ENCODE measurements around the gene NEO1.
A peak's percentile ranks its signal among the peaks of the same experiment; 100 is the strongest.

Gene NEO1

GRCh38 chr15:73226093-73226814 lies 174.0 kb downstream of the NEO1 start:
- no peak overlapping the region for H3K4me3 ChIP-seq (ENCODE audit: control insufficient read depth, low read depth, low read length)
- DNase-seq (ENCODE audit: low read depth): no peak
- TF ChIP-seq CTCF (conservative IDR thresholded peaks at IDR 0.05; ENCODE audit: control insufficient read depth, insufficient read depth, low read depth, low read length): no peak

DNA sequence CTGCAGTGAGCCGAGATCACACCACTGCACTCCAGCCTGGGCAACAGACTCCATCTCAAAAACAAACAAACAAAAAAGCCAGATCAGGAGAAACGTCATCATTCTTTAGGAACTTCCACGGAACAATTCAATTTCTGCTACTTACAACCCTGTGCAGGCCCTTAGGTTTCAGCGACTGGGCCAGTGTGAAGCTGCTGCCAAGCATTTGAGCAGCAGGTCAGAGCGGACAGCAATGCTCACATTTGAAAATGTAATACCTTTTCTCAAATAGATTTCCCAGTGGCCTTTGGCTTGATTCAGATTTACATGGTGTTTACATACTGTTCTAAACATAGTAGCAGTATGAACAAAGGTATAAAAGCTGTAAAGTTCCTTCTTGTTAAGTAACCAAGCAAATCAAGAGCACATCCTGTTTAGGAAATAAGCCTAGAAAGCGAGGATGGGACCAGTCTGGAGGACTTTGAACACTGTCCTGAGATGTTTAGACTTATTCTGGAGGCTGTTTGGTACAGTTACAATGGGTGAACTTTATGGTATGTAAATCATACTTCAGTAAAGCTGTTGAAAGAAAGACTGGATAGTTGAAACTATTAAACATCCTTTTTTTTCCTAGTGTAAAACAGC lies 175.3 kb downstream of the NEO1 start:
- H3K4me3 ChIP-seq (ENCODE audit: control insufficient read depth, low read depth, low read length): no peak overlapping the region
- no peak for TF ChIP-seq CTCF (conservative IDR thresholded peaks at IDR 0.05; ENCODE audit: control insufficient read depth, insufficient read depth, low read depth, low read length)
- no peak for DNase-seq (ENCODE audit: low read depth)

GRCh38 chr15:73228128-73228646 lies 175.9 kb downstream of the NEO1 start:
- DNase-seq (ENCODE audit: low read depth): no peak
- no peak for TF ChIP-seq CTCF (conservative IDR thresholded peaks at IDR 0.05; ENCODE audit: control insufficient read depth, insufficient read depth, low read depth, low read length)
- H3K4me3 ChIP-seq (ENCODE audit: control insufficient read depth, low read depth, low read length): no peak overlapping the region

- peak; percentile 56 for DNase-seq (ENCODE audit: low read depth)
- no peak overlapping the region for H3K4me3 ChIP-seq (ENCODE audit: control insufficient read depth, low read depth, low read length)
- TF ChIP-seq CTCF (conservative IDR thresholded peaks at IDR 0.05; ENCODE audit: control insufficient read depth, insufficient read depth, low read depth, low read length): no peak
These were observed 179.6 kb downstream of the NEO1 start for GRCh38 chr15:73231661-73232419.

GRCh38 chr15:73232776-73233175 lies 180.5 kb downstream of the NEO1 start:
- TF ChIP-seq CTCF (conservative IDR thresholded peaks at IDR 0.05; ENCODE audit: control insufficient read depth, insufficient read depth, low read depth, low read length): no peak
- no peak for DNase-seq (ENCODE audit: low read depth)

DNA sequence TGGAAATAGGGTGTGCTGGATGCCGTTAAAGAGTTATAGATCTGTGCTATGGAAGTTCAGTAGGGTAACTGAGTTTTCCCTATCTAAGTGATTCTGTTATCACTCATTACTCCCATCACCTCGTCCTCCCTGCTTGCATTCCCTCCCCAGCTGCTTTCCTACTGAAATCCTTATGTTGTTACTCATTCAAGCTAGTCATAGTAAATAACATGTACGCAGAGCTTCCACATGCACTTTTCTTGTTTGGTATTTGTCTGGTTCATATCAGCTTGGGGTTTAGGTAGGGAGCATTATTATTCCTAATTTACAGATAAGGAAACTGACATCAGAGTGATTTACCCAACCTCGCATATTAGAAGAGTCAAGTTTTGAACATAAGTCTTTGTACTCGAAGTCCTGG lies 181.4 kb downstream of the NEO1 start:
- H3K4me3 ChIP-seq (ENCODE audit: control insufficient read depth, low read depth, low read length): no peak overlapping the region
- DNase-seq (ENCODE audit: low read depth): no peak
- no peak for TF ChIP-seq CTCF (conservative IDR thresholded peaks at IDR 0.05; ENCODE audit: control insufficient read depth, insufficient read depth, low read depth, low read length)

More at GRCh38 chr15:73232776-73233175, 180.5 kb downstream of the NEO1 start:
- no peak overlapping the region for H3K4me3 ChIP-seq (ENCODE audit: control insufficient read depth, low read depth, low read length)

All from fibroblast of mammary gland (primary cell).